IPS-11a (cell line): ENCODE data around the gene TTYH1.

Source experiments
- H3K4me3 ChIP-seq: one replicate; pipeline ENCODE4 v1.5.1; 2013; ENCODE audit warnings: low read depth, low read length, control low read depth

TTYH1 gene

DNA sequence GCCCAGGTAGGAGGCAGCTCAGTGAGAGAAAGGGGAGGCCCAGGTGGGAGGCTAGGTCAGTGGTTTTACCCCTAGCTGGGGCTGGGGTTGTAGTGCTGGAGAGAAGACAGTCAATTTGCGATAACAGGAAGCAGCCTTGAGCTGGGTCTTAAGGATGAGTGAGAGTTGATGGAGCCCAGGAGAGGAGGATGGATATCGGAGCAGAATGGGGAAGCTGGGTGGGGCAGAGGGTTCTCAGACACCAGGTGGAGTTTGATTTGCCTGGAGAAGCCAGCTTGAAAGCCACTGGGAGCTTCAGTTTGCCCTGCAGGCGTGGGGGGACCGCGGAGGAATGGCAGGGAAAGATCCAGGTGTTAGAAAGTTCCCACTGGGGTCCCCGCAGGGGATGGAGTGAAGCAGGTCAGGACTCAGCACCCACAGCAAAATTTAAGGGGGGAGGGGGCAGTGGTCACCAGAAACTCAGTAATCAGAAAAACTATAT, 58.7 kb downstream of the TTYH1 start:
- no peak overlapping the region for H3K4me3 ChIP-seq

DNA sequence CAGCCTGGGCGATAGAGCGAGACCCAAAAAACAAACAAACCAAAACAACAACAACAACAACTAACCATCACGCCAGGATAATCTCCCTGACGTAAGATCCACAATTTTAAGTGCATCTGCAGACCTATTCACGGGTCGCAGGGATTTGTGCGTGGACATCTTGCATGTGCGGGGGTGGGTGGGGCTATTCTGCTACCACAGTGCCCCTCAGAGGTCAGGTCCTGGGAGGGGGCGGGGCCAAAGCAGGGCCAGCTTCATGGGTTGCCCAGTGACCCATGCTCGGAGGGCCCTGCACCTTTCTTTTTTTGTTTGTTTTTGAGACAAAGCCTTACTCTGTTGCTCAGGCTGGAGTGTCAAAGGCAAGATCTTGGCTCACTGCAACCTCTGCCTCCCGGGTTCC, 60.4 kb downstream of the TTYH1 start:
- H3K4me3 ChIP-seq, result no peak overlapping the region

DNA sequence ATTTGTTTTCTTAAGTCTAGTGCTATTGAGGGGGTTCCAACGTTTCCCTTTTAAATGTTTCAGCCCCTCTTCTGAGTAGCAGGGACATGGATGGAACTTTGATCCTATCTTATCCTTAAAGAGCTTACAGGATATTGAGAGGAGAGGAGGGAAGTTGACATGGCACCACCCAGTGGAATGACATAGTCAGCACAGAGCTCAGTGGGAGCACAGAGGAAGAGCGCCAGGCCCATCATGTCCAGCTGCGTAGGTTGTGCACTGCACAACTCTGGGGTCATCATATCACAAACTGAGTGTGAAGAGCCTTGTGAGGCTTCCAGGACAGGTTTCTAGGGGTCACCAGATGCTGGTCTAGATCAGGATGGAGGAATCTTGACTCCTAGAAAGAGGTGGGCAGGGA, 62.4 kb downstream of the TTYH1 start:
- H3K4me3 ChIP-seq, result no peak overlapping the region

DNA sequence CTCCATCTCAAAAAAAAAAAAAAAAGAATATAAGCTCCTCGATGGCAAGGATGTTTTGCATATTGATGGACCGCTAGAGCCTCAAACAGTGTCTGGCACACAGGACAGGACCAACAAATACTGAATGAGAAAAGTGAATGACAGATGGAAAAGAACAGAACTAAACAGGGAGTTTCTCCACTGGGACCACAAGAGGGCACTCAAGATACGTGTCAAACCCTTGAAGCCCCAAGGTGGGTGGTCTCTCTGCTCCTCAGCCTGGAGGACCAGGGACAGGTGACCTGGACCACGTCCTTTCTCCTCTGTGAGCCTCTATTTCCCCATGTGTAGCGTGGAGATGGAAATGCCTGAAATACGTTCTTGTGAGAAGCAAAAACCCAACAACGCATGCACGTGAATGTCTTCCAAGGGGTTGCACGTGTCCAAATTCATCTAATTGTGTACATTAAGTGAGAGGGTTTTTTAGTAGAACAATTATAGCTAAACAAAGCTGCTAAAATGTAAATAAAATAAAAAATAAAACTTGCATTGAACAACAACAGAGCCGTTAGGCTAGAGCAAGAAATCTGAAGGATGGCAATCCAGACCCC, 63.5 kb downstream of the TTYH1 start:
- no peak overlapping the region for H3K4me3 ChIP-seq

DNA sequence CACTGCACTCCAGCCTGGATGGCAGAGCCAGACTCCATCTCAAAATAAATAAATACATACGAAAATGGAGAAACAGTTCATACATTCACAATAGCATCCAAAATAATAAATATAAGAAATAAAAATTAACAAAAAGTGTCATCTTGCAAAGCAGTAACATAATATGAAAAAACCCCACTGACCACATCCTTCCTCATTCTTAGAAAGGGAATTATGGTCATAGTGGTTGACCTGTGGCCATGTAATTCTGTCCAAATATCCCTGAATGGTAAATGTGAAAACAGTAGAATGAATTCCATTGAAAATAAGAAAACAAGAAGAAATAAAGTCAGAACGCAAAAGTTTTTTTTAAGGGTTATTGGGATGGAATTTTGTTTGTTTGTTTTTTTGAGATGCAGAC, 64.8 kb downstream of the TTYH1 start:
- H3K4me3 ChIP-seq, result no peak overlapping the region

DNA sequence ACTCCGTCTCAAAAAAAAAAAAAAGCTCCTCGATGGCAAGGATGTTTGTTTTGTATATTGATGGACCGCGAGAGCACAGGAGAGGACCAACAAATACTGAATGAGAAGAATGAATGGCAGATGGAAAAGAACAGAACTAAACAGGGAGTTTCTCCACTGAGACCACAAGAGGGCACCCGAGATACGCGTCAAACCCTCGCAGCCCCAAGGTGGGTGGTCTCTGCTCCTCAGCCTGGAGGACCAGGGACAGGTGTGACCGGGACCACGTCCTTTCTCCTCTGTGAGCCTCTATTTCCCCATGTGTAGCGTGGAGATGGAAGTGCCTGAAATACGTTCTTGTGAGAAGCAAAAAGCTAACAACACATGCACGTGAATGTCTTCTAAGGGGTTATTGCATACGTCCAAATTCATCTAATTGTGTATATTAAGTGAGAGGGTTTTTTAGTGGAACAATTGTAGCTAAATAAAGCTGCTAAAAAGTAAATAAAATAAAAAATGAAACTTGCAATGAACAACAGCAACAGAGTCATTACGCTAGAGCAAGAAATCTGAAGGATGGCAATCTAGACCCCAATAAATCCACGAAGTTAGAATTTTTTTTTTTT, 66.2 kb downstream of the TTYH1 start:
- no peak overlapping the region for H3K4me3 ChIP-seq

DNA sequence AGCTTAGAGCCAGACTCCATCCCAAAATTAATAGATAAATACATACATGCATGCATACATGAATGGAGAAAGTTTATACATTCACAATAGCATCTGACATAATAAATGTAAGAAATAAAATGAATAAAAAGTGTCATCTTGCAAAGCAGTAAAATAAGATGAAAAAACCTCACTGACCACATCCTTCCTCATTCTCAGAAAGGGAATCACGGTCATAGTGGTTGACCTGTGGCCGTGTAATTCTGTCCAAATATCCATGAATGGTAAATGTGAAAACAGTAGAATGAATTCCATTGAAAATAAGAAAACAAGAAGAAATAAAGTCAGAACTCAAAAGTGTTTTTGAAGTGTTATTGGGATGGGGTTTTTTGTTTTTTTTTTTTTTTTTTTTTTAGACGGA, 67.6 kb downstream of the TTYH1 start:
- no peak overlapping the region for H3K4me3 ChIP-seq

DNA sequence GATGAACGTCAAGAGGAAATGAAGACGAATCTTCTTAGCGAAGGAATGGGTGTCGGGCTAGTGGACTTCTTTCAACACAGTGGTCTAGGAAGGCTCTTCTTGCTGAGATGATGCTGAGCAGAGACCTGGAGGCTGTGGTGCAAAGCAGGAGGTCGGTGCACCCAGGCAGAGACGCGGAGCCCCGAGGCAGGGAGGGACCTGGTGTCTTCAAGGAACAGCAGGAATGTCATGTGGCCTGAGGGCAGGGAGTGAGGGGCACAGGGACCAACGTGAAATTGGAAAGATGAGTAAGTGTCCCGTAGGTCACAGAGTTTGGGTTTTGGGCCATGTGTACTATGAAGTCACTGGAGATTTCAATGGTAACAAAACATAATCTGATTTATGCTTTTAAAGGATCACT, 69.2 kb downstream of the TTYH1 start:
- H3K4me3 ChIP-seq, result no peak overlapping the region

DNA sequence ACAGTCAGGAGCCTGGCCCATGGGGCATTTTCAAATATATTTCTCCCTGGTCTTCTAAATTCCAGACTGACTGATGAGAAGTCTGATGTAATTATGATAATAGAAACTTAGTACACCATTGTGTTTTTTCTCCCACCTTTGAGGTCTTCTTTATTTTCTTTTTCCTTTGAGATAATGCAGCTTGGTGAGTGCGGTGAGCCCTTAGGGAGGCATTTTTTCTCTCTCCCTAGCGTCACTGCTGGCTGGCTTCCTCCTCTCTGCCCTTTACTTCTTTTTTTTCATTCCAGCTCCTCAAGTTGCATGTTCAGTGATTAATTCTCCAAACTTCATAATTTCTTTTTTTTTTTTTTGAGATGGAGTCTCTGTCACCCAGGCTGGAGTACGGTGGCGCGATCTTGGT, 70.6 kb downstream of the TTYH1 start:
- H3K4me3 ChIP-seq, result no peak overlapping the region
